Activated T-cell treated with anti-CD3 and anti-CD28 coated beads for 4 hours (primary cell): ENCODE results near the gene AP2B1.
A peak's percentile ranks its signal among the peaks of the same experiment; 100 is the strongest.
"Not testable (repeated sequence)": the region's sequence is repeated elsewhere in the genome, so short reads cannot be mapped to it uniquely, and the experiment has no call there.

Experiments
- DNase-seq: peaks from one replicate; pipeline ENCODE4 v3.0.0-alpha.2; 2020

The AP2B1 gene

DNA sequence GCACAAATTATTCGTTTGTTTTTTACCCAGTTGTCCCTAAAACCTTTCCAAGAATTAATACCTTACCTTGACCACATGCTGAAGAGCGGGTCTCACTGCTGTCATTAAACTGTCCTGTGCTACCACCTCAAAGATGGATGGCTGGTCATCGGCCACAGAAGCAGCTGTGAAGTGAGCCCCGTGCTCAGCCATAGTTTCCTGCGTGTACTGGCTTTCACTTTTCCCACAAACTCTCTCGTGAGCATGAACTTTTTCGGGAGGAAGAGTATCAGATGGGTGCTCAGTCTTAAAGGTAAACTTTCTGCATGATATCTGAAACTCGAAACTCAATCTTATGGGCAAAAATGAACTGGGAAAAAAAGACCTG, 9.3 kb upstream of the AP2B1 start:
- no peak for DNase-seq

- DNase-seq: peak; percentile 77
These were observed 8.8 kb upstream of the AP2B1 start, which contains the start of gene PEX12 for GRCh38 chr17:35578197-35578928. Gene PEX12 (minus strand): TSS chr17:35578571. CDS start chr17:35578021, 550 bp downstream.

DNA sequence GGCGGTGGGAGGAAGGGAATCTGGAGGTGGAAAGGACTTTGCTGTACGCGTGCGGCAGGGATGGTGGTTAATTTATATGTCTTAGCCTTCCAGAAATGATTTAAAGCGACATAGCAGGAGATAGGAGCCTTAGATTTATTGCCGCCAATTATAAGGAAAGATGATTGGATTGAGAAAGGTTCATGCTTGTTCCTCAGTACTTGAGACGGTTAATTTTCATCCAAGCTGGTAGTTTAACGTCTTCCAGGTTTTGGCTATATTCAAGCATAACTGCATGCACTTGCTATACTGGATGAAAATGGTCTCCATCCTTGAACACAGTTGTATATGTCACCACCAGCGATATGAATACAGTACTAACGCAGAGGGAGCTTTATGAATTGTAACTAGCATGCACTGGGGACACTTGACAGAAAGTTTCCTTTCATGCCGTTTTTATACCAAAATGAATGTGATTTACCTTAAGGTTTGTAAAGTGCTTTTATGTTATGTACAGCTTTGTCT, 8.1 kb upstream of the AP2B1 start:
- DNase-seq: no peak

DNA sequence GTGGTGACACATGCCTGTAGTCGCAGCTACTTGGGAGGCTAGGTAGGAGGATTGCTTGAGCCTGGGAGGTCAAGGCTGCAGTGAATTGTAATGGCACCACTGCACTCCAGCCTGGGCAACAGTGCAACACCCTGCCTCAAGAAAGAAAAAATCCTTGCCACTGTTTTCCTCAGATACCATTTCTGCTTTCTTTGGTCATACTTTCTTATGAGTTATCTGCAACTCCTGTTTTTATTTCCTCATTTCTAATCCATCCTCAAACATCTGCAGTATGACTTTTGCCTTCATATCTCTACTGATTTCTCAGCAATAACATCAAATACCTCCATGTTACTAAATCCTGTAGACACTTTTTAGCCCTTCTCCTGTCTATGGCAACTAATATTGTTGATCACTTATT, 3.1 kb upstream of the AP2B1 start:
- DNase-seq: no peak

- peak; percentile 9 for DNase-seq
These were observed 501 bp upstream of the AP2B1 start for GRCh38 chr17:35586569-35587073.

GRCh38 chr17:35588196-35588920, 1.2 kb downstream of the AP2B1 start:
- no peak for DNase-seq

DNA sequence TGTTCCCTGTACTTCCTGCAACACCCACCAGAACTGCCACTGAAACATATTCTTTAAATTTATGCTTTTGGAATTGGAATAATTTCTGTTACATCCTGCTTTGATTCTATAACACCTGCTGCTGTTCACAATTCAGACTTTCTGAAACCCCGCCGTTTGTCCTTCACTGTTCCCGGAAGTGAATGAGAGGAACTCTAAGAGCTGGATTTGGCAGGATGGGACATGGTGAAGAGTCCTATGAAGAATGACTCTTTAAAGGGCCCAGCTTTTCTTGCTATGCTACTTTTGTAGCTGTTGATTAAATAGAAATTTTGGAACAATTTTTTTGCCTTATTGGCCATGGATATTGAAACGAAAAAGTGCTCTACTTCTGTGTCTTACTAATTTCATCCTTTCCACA, 8.9 kb downstream of the AP2B1 start:
- DNase-seq: no peak

GRCh38 chr17:35596530-35597233, 9.6 kb downstream of the AP2B1 start:
- DNase-seq: no peak

DNA sequence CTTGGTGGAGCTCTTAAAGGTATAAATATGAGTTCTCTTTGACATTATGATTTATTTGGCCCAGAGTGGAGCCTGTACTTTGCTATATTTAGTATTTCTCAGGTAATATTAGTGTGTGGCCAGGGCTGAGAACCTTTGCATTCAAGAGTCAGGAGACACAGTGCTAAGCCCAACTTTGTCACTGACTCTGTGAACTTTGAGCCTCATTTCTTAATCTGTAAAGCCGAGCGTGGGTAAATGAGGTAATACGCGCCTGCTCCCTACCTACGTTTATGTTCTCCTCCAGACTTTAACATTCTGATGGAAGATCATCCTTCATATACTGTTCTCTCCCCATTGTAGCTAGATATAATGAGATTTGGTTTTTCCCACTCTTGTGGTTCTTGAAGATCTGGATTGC, 10.5 kb downstream of the AP2B1 start:
- DNase-seq: no peak

GRCh38 chr17:35603674-35604073, 16.6 kb downstream of the AP2B1 start:
- DNase-seq: no peak

DNA sequence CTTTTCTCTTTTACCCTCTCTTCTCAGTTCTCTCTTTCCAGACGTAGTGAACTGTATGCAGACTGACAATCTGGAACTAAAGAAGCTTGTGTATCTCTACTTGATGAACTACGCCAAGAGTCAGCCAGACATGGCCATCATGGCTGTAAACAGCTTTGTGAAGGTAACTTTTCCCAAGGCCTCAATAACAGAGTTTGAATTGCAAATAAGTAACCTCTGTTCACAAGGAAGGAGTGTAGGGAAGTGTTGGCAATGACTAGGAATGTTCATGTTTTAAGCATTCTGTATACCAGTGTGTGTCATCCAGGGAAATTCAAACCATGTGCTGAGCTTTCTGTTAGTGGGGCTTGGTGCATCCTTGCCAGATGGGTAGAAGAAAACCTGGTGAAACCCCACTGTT, 18.6 kb downstream of the AP2B1 start:
- no peak for DNase-seq

GRCh38 chr17:35607239-35607847, 20.2 kb downstream of the AP2B1 start:
- no peak for DNase-seq

- DNase-seq: no peak
These were observed 22.7 kb downstream of the AP2B1 start for GRCh38 chr17:35609831-35610230.

- DNase-seq: not testable (repeated sequence)
These were observed 23.6 kb downstream of the AP2B1 start for GRCh38 chr17:35610746-35611145.

- DNase-seq: peak; percentile 22
These were observed 25.9 kb downstream of the AP2B1 start for GRCh38 chr17:35612924-35613521.

DNA sequence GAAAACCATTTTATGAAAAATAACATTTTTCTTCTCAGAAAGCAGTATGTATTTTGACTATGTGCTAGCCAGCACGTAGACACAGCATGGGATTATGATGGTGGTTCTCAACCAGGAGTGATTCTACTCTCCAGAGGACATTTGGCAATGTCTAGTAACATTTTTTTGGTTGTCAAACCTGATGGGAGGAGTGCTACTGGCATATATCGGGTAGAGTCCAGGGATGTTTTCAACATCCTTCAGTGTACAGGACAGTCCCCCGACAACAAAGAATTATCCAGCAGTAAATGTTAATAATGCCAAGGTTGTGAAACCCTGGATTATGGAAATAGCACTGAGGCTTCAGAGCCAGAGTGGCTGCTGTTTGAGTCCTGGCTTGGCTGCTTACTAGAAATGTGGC, 27.7 kb downstream of the AP2B1 start:
- DNase-seq: no peak

DNA sequence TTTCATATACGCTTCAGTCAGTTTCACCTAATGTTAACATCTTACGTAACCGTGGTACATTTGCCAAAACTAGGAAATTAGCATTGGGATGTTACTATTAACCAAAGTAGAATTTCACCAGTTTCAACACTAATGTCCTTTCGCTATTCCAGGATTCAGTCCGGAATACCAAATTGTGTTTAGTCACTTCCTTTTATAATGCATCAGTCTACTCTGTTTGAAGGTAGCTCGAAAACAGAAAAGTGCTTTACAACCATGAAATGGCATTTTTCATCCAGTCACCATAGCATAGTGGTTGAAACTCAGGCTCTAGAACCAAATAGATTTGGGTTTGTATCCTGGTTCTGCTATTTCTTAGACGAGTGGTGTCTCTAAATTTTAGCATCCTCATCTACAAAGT, 29.4 kb downstream of the AP2B1 start:
- DNase-seq: no peak

- no peak for DNase-seq
These were observed 30.4 kb downstream of the AP2B1 start for GRCh38 chr17:35617505-35617904.

GRCh38 chr17:35618628-35619027, 31.5 kb downstream of the AP2B1 start:
- DNase-seq: no peak

- no peak for DNase-seq
These were observed 34.6 kb downstream of the AP2B1 start for GRCh38 chr17:35621768-35622167.

DNA sequence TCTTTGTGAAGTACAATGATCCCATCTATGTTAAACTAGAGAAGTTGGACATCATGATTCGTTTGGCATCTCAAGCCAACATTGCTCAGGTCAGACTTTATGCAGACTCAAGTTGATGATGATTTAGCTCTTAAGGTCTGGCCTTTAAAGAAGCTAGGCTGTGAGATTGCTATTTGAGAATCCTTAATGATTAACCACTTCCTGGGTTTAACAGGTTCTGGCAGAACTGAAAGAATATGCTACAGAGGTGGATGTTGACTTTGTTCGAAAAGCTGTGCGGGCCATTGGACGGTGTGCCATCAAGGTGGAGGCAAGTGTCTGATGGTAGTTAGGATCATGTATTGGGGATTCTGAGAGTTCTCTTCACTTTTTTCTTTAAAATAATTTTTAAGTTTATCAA, 40.3 kb downstream of the AP2B1 start:
- no peak for DNase-seq

GRCh38 chr17:35630530-35631148, 43.5 kb downstream of the AP2B1 start:
- no peak for DNase-seq
